Adipocyte (in vitro differentiated cells): ENCODE results near the gene CHD9.

ENCODE experiments used
- DNase-seq: peaks from one replicate; pipeline ENCODE4 v3.0.0-alpha.2; 2015; ENCODE audit warnings: low read depth
- H3K27me3 ChIP-seq: replicated peaks from 2 replicates; pipeline ENCODE4 v1.7.0; 2013; ENCODE audit warnings: mild to moderate bottlenecking, low read length, moderate library complexity; ENCODE audit not compliant: control insufficient read depth, insufficient read depth
- H3K36me3 ChIP-seq: 2 replicates; pipeline ENCODE4 v1.7.0; 2013; ENCODE audit warnings: low read length, mild to moderate bottlenecking, moderate library complexity; ENCODE audit not compliant: control insufficient read depth, insufficient read depth, severe bottlenecking
- H3K4me1 ChIP-seq: 2 replicates; pipeline ENCODE4 v1.7.0; 2013; ENCODE audit warnings: mild to moderate bottlenecking, low read length, moderate library complexity; ENCODE audit not compliant: control insufficient read depth, insufficient read depth
- H3K4me3 ChIP-seq: 2 replicates; pipeline ENCODE4 v1.7.0; 2013; ENCODE audit warnings: mild to moderate bottlenecking, low read length, moderate library complexity
- H3K9ac ChIP-seq: 2 replicates; pipeline ENCODE4 v1.7.0; 2013; ENCODE audit warnings: mild to moderate bottlenecking, low read length, moderate library complexity
- H3K9me3 ChIP-seq: 2 replicates; pipeline ENCODE4 v1.7.0; 2013; ENCODE audit warnings: mild to moderate bottlenecking, low read length, moderate library complexity; ENCODE audit not compliant: control insufficient read depth

The CHD9 gene, protein sequence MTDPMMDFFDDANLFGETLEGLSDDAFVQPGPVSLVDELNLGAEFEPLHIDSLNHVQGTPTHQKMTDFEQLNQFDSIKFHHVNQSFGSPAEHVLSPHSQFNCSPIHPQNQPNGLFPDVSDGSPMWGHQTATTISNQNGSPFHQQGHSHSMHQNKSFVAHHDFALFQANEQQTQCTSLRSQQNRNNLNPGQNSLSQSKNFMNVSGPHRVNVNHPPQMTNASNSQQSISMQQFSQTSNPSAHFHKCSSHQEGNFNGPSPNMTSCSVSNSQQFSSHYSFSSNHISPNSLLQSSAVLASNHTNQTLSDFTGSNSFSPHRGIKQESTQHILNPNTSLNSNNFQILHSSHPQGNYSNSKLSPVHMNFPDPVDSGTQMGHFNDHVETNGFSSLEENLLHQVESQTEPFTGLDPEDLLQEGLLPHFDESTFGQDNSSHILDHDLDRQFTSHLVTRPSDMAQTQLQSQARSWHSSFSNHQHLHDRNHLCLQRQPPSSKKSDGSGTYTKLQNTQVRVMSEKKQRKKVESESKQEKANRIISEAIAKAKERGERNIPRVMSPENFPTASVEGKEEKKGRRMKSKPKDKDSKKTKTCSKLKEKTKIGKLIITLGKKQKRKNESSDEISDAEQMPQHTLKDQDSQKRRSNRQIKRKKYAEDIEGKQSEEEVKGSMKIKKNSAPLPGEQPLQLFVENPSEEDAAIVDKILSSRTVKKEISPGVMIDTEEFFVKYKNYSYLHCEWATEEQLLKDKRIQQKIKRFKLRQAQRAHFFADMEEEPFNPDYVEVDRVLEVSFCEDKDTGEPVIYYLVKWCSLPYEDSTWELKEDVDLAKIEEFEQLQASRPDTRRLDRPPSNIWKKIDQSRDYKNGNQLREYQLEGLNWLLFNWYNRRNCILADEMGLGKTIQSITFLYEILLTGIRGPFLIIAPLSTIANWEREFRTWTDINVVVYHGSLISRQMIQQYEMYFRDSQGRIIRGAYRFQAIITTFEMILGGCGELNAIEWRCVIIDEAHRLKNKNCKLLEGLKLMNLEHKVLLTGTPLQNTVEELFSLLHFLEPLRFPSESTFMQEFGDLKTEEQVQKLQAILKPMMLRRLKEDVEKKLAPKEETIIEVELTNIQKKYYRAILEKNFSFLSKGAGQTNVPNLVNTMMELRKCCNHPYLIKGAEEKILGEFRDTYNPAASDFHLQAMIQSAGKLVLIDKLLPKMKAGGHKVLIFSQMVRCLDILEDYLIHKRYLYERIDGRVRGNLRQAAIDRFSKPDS (N-terminal part only)

DNA sequence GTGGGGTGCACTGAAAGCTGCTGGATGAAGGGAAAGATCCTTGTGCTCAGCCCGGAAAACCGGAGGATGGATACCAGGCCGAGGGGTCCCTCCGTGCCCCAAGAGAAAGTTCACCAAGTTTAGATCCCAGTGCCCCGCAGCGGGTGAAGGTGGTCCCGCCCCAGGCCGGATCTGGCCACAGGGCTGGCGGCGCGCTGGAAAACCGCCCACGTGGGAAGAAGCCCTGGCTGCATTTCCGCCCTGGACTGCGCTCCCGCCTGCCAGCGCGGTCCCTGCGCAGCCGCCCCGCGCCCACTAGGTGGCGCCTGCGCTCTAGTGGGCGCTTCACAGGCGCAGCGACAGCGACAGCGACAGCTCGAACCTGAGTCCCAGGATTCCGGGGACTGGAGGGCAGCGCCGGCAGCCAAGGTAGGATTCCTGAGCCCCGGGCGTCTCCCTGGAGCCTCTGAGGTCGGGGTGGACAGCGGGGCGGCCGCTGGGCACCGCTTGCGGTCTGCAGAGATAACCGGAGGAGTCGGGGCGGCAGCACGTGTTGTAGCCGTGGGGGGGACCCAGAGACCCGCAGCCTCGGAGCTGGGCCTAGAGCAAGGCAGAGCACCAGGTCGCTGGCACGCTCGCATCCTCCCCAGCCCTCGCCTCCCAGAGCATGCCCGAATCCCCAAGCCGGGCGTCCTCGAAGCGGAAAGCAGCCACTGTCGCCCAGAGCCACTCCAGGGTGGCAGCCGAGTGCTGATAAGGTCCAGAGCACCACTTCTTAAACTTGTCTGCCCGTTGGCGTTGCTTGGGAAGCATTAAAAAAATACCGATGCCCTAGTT, at the start of gene CHD9:
Gene CHD9 (plus strand): TSS at position 322 of the 816 bp plus-strand sequence. CDS start 101,099 bp downstream, outside the sequence.
- H3K4me1 ChIP-seq, result peaks cover 44% of the 10 kb centered on the region
- no peaks in the 10 kb centered on the region for H3K27me3 ChIP-seq
- no peaks in the 10 kb centered on the region for H3K9me3 ChIP-seq
- no peaks in the 10 kb centered on the region for H3K36me3 ChIP-seq
- peak within 1 kb of the TSS; percentile 95 for H3K9ac ChIP-seq
- peak; percentile 94 for DNase-seq
- H3K4me3 ChIP-seq, result peak within 1 kb of the TSS; percentile 87

DNA sequence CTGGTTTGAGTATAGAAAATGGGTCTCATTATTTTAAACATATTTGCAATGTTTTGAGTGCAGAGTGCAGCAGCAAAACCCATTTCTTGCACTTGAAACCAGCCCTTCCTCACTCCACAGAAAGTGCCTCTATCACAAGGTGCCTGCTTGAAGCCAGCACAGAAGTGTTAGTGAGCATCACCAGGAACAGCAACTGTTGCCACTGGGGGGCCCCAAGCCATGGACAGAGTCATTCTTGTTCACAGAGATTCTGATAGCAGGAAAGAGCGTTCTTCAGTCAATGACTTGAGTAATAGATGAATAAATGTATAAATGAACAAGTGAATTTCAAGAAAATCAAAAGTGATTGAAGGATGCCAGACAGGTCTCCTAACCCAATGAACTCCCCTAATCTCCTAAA, 47.7 kb upstream of the CHD9 start:
- no peaks in the 10 kb centered on the region for H3K36me3 ChIP-seq
- H3K9ac ChIP-seq, result no peak overlapping the region
- H3K9me3 ChIP-seq, result no peaks in the 10 kb centered on the region
- H3K4me1 ChIP-seq, result no peaks in the 10 kb centered on the region
- H3K4me3 ChIP-seq, result no peak overlapping the region
- H3K27me3 ChIP-seq, result no peaks in the 10 kb centered on the region
- DNase-seq, result no peak

DNA sequence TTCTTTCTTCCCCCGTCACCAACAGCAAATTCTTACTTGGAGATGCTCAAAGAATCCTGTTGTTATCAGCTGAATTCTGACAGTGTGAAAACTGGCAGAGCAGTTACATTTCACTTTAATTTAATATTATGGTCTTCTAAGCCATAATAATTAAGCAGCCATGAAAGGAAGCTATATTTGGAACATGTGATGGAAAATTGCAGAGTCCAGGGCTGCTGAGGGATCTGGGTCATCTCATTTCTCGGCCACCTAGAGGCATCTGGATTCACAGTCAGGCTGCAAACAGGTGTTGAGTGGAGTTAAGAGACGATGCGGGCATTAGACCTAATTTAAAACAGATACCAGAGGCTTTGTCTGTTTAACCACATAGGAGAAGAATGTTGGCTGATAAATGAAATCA, 40.5 kb upstream of the CHD9 start:
- Histone ChIP-seq H3K4me1 (peaks cover 8% of the 10 kb centered on the region), H3K9me3 (no peaks in the 10 kb centered on the region), H3K9ac (no peak overlapping the region), H3K27me3 (no peaks in the 10 kb centered on the region), H3K4me3 (peak overlapping the region; percentile 57), H3K36me3 (no peaks in the 10 kb centered on the region)
- peak; percentile 24 for DNase-seq

DNA sequence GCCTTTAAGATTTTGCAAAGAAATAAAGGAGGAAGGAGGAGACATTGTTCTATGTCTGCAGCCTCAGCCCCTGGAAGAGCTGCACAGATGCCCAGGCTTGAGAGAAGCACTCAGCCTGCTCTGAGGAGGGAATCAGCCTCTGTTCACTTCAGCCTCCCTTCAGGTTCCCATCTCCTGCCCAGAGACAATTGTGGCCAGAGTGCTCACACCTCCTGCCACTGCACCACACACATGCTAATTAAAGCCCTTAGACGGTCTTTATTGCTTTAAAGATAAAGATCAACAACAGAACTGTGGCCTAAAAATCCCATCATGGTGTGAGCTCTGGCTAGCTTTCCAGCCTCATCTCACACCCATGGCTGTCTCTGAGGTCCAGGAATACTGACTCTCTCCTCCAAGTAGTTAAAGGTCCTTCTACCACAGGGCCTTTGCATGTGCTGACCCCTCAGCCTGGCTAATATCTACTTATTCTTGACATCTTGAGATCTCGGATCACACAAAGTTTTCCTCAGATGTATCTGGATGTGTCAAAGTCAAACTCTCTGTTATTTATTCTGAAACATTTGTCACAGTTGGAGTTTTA, 35.9 kb upstream of the CHD9 start:
- H3K4me1 ChIP-seq, result peaks cover 3% of the 10 kb centered on the region
- no peaks in the 10 kb centered on the region for H3K9me3 ChIP-seq
- no peak for DNase-seq
- no peak overlapping the region for H3K9ac ChIP-seq
- no peaks in the 10 kb centered on the region for H3K27me3 ChIP-seq
- H3K4me3 ChIP-seq, result no peak overlapping the region
- no peaks in the 10 kb centered on the region for H3K36me3 ChIP-seq

DNA sequence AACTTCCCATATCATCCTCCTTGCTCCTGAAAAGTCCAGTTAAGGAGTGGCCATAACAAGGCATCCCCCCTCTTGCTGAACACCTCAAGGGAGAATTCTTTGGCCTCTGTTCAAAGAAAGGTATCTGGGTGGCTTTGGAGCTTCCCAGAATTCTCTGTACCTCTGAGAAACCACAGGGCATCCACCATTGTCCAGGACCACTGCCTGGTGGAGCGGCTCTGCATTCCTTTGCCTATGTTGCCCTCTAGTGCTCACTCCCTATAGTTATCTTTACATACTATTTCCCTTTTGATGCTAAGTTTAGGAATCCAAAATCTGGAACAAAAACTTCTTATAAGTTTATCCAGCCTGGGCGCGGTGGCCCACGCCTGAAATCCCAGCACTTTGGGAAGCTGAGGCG, 32.4 kb upstream of the CHD9 start:
- no peaks in the 10 kb centered on the region for H3K36me3 ChIP-seq
- no peaks in the 10 kb centered on the region for H3K9me3 ChIP-seq
- no peaks in the 10 kb centered on the region for H3K27me3 ChIP-seq
- peak; percentile 84 for DNase-seq
- H3K4me3 ChIP-seq, result no peak overlapping the region
- no peak overlapping the region for H3K9ac ChIP-seq
- H3K4me1 ChIP-seq, result no peaks in the 10 kb centered on the region

DNA sequence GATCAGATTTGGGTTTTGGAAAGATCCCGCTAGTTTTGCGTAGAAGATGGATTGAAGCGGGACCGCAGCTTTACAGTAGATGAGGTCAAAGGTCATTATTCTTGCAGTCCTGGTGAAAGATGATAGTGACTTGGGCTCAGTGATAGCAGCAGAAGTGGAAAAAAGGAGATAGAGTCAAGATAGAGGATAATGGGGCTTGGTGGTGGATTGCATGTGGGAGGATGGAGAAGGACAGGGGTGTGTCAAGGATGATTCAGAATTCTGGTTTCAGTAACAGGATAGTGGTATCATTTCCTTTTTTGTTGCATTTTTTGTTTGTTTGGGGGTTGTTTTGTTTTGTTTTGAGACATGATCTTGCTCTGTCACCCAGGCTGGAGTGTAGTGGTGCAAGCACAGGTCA, 30.7 kb upstream of the CHD9 start:
- Histone ChIP-seq H3K27me3 (no peaks in the 10 kb centered on the region), H3K9me3 (no peaks in the 10 kb centered on the region), H3K4me3 (no peak overlapping the region), H3K4me1 (no peaks in the 10 kb centered on the region), H3K36me3 (no peaks in the 10 kb centered on the region), H3K9ac (no peak overlapping the region)
- DNase-seq, result no peak

DNA sequence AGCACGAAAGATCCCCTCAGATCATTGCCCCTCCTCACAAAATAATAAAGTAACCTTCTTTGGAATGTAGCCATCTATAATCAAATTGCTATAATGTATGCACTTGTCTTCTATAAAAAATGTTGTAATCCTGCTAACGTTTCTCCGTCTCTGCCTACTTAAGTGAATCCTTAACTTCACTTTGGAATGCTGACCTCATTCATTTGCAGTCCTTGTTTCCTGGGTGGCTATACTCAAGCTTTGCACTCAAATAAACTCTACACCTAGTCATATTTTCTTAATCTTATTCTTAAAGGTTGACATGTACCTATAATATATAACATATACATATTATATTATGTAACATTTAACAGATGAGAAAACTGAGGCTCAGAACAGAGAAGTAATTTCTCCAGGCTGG, 24.8 kb upstream of the CHD9 start:
- Histone ChIP-seq H3K4me1 (peaks cover 16% of the 10 kb centered on the region), H3K27me3 (no peaks in the 10 kb centered on the region), H3K9me3 (peaks cover 5% of the 10 kb centered on the region), H3K36me3 (no peaks in the 10 kb centered on the region), H3K4me3 (no peak overlapping the region), H3K9ac (no peak overlapping the region)
- no peak for DNase-seq

DNA sequence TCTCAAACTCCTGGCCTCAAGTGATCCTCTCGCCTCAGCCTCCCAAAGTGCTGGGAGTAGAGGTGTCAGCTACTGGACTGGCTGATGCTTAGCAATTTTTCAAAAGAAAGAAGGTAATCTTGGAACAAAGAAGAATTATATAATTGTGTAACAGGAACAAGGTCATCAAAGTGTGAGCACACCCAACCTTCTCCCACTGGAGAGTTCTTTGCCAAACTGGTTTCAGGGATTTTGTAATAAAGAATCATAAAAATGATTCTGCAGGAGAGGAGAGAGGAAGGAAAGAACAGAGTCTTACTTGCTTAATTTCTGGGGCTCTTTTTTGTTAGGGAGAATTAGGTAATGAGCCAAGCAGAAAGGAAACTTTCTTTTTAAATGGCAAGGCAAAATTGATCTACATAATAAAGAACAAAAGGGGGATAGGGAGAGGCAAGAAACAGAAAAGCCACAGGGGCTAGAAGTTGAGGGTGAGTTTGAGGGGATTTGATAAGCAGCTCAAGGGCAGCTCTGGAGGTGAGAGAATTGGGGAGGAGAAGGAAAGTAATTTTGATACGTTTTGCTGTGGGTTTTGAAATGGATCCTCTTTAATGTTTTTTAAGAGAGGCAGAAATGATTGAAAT, 23.4 kb upstream of the CHD9 start:
- no peaks in the 10 kb centered on the region for H3K36me3 ChIP-seq
- peaks cover 16% of the 10 kb centered on the region for H3K4me1 ChIP-seq
- peak overlapping the region; percentile 55 for H3K4me3 ChIP-seq
- no peaks in the 10 kb centered on the region for H3K27me3 ChIP-seq
- H3K9me3 ChIP-seq, result peaks cover 5% of the 10 kb centered on the region
- no peak for DNase-seq
- H3K9ac ChIP-seq, result peak overlapping the region; percentile 52

DNA sequence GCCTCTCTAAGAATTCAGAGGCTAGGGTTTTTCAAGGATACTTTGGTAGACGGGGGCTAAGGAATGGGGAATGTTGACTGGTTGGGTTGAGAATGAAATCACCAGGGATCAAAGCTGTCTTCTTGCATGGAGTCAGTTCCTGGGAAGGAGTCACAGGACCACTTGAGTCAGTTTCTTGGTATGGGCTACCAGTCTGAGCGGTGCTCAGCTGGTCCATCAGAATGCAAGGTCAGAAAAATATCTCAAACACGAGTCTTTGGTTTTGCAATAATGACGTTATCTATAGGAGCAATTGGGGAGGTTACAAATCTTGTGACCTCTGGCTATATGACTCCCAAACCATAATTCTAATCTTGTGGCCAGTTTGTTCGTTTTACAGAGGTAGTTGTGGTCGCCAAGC, 20.5 kb upstream of the CHD9 start:
- Histone ChIP-seq H3K4me1 (peaks cover 16% of the 10 kb centered on the region), H3K27me3 (no peaks in the 10 kb centered on the region), H3K4me3 (no peak overlapping the region), H3K9ac (no peak overlapping the region), H3K9me3 (peaks cover 5% of the 10 kb centered on the region), H3K36me3 (no peaks in the 10 kb centered on the region)
- DNase-seq, result no peak
